Measurements from ENCODE around the gene ZC3H10. TPM values are rescaled to one million over a fixed set of nuclear protein-coding genes. Genes with fewer than 3 reads are reported as not detected.

ZC3H10 gene
- polyA plus RNA-seq, 1 donor from 2014 or later = 6.7 TPM

DNA sequence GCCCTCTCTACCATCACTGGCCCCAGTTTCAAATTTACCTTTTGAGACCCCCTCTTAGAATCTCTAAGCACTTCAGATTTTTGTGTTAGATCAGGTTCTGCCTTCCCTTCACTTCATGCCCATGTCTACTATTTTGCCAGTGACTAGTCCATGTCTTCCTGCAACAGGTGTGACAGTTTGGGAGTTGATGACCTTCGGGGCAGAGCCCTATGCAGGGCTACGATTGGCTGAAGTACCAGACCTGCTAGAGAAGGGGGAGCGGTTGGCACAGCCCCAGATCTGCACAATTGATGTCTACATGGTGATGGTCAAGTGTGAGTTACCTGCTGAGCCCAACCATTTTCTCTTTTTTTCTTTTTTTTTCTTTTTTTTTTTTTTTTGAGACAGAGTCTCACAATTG is 19.5 kb upstream of the ZC3H10 start:
- TF ChIP-seq MXI1 (conservative IDR thresholded peaks at IDR 0.05; ENCODE audit: poor library complexity, severe bottlenecking) (no peak), POLR2AphosphoS5 (IDR thresholded peaks at IDR 0.05) (no peak), RAD21 (conservative IDR thresholded peaks at IDR 0.05) (no peak), CTCF (IDR thresholded peaks at IDR 0.05; ENCODE audit: poor library complexity, severe bottlenecking) (no peak), TAF1 (IDR thresholded peaks at IDR 0.05; ENCODE audit: low read depth) (no peak), EZH2 (IDR thresholded peaks at IDR 0.05; ENCODE audit: borderline replicate concordance, insufficient read depth, low read length, poor library complexity, severe bottlenecking) (no peak), EP300 (conservative IDR thresholded peaks at IDR 0.05; ENCODE audit: poor library complexity, severe bottlenecking) (no peak), SMC3 (conservative IDR thresholded peaks at IDR 0.05; ENCODE audit: poor library complexity) (no peak)
- TF ChIP-seq, protein P1, sequence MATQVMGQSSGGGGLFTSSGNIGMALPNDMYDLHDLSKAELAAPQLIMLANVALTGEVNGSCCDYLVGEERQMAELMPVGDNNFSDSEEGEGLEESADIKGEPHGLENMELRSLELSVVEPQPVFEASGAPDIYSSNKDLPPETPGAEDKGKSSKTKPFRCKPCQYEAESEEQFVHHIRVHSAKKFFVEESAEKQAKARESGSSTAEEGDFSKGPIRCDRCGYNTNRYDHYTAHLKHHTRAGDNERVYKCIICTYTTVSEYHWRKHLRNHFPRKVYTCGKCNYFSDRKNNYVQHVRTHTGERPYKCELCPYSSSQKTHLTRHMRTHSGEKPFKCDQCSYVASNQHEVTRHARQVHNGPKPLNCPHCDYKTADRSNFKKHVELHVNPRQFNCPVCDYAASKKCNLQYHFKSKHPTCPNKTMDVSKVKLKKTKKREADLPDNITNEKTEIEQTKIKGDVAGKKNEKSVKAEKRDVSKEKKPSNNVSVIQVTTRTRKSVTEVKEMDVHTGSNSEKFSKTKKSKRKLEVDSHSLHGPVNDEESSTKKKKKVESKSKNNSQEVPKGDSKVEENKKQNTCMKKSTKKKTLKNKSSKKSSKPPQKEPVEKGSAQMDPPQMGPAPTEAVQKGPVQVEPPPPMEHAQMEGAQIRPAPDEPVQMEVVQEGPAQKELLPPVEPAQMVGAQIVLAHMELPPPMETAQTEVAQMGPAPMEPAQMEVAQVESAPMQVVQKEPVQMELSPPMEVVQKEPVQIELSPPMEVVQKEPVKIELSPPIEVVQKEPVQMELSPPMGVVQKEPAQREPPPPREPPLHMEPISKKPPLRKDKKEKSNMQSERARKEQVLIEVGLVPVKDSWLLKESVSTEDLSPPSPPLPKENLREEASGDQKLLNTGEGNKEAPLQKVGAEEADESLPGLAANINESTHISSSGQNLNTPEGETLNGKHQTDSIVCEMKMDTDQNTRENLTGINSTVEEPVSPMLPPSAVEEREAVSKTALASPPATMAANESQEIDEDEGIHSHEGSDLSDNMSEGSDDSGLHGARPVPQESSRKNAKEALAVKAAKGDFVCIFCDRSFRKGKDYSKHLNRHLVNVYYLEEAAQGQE (IDR thresholded peaks at IDR 0.05; ENCODE audit: borderline replicate concordance) = no peak
- no peaks in the 10 kb centered on the region for H3F3A ChIP-seq (ENCODE audit: insufficient read depth, low read length, poor library complexity, severe bottlenecking)
- no peak overlapping the region for H2AFZ ChIP-seq (ENCODE audit: low read depth, low read length)
- H3K9me2 ChIP-seq (ENCODE audit: insufficient read depth, low read length) = no peaks in the 10 kb centered on the region
- H3K27ac ChIP-seq (ENCODE audit: low read length) = no peak overlapping the region
- H3K4me2 ChIP-seq (ENCODE audit: low read length) = no peak overlapping the region
- no peaks in the 10 kb centered on the region for H3K36me3 ChIP-seq (ENCODE audit: insufficient read depth, low read length)
- no peaks in the 10 kb centered on the region for H3K27me3 ChIP-seq (ENCODE audit: insufficient read depth, low read depth, low read length)
- no peaks in the 10 kb centered on the region for H4K20me1 ChIP-seq (ENCODE audit: insufficient read depth)
- no peaks in the 10 kb centered on the region for H3K79me2 ChIP-seq (replicated peaks; ENCODE audit: insufficient read depth, low read length)
- H3K9me3 ChIP-seq (ENCODE audit: low read length) = no peaks in the 10 kb centered on the region
- H3K4me3 ChIP-seq (ENCODE audit: low read length) = no peak overlapping the region
- H3K9ac ChIP-seq (ENCODE audit: low read length) = no peak overlapping the region

DNA sequence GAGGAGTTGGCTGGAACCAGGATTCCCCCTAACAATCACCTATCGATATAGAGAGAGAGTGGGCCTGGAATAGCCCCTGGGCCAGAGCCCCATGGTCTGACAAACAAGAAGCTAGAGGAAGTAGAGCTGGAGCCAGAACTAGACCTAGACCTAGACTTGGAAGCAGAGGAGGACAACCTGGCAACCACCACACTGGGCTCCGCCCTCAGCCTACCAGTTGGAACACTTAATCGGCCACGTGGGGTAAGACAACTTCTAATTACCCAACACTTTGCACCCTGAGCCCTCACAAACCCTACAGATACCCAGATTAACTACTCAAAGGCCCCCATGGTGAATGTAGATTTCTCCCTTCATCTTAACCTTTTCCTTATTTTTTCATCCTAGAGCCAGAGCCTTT is 18.3 kb upstream of the ZC3H10 start:
- H3K36me3 ChIP-seq (ENCODE audit: insufficient read depth, low read length) = no peaks in the 10 kb centered on the region
- no peak overlapping the region for H3K4me2 ChIP-seq (ENCODE audit: low read length)
- no peaks in the 10 kb centered on the region for H3K9me2 ChIP-seq (ENCODE audit: insufficient read depth, low read length)
- H3K27me3 ChIP-seq (ENCODE audit: insufficient read depth, low read depth, low read length) = no peaks in the 10 kb centered on the region
- H3K79me2 ChIP-seq (replicated peaks; ENCODE audit: insufficient read depth, low read length) = peaks cover under 1% of the 10 kb centered on the region
- H4K20me1 ChIP-seq (ENCODE audit: insufficient read depth) = no peaks in the 10 kb centered on the region
- H3F3A ChIP-seq (ENCODE audit: insufficient read depth, low read length, poor library complexity, severe bottlenecking) = no peaks in the 10 kb centered on the region
- no peak overlapping the region for H3K4me3 ChIP-seq (ENCODE audit: low read length)
- H3K9me3 ChIP-seq (ENCODE audit: low read length) = no peaks in the 10 kb centered on the region
- H3K27ac ChIP-seq (ENCODE audit: low read length) = no peak overlapping the region
- no peak for TF ChIP-seq CTCF (IDR thresholded peaks at IDR 0.05; ENCODE audit: poor library complexity, severe bottlenecking)
- TF ChIP-seq SMC3 (conservative IDR thresholded peaks at IDR 0.05; ENCODE audit: poor library complexity) = no peak
- no peak for TF ChIP-seq MXI1 (conservative IDR thresholded peaks at IDR 0.05; ENCODE audit: poor library complexity, severe bottlenecking)
- no peak for TF ChIP-seq POLR2AphosphoS5 (IDR thresholded peaks at IDR 0.05)
- TF ChIP-seq EP300 (conservative IDR thresholded peaks at IDR 0.05; ENCODE audit: poor library complexity, severe bottlenecking) = no peak
- TF ChIP-seq TAF1 (IDR thresholded peaks at IDR 0.05; ENCODE audit: low read depth) = no peak
- H2AFZ ChIP-seq (ENCODE audit: low read depth, low read length) = no peak overlapping the region
- H3K9ac ChIP-seq (ENCODE audit: low read length) = no peak overlapping the region

Measured in neural cell (in vitro differentiated cells).